GM10266 (cell line): ENCODE data around the gene BEST1.

Source experiments
- DNase-seq: peaks from one replicate; pipeline ENCODE4 v3.0.0; 2012; ENCODE audit errors: extremely low spot score
- CTCF ChIP-seq: IDR thresholded peaks from 2 replicates; pipeline ENCODE4 v1.5.1; 2012; ENCODE audit warnings: mild to moderate bottlenecking, low read depth; ENCODE audit not compliant: control insufficient read depth, insufficient read depth; ENCODE audit errors: missing control alignments

The BEST1 gene

GRCh38 chr11:61972672-61973475, 22.7 kb downstream of the BEST1 start:
- no peak for DNase-seq

GRCh38 chr11:61973476-61974162, 23.5 kb downstream of the BEST1 start:
- DNase-seq: no peak
- TF ChIP-seq CTCF: no peak

More at GRCh38 chr11:61972672-61973475, 22.7 kb downstream of the BEST1 start:
- TF ChIP-seq CTCF: no peak

GRCh38 chr11:61974766-61975631, 24.8 kb downstream of the BEST1 start:
- no peak for DNase-seq

GRCh38 chr11:61975638-61976419, 25.7 kb downstream of the BEST1 start:
- no peak for DNase-seq
- no peak for TF ChIP-seq CTCF

More at GRCh38 chr11:61974766-61975631, 24.8 kb downstream of the BEST1 start:
- TF ChIP-seq CTCF: no peak

GRCh38 chr11:61976420-61976800, 26.3 kb downstream of the BEST1 start:
- no peak for DNase-seq
- TF ChIP-seq CTCF: no peak

GRCh38 chr11:61976813-61977475, 26.8 kb downstream of the BEST1 start:
- TF ChIP-seq CTCF: no peak
- no peak for DNase-seq
